ENCODE data around the gene PRDM16. TPM values are rescaled to one million over a fixed set of nuclear protein-coding genes. Genes with fewer than 3 reads are reported as not detected.

The PRDM16 gene
- total RNA-seq, 1 donor from 2014 or later = not detected

DNA sequence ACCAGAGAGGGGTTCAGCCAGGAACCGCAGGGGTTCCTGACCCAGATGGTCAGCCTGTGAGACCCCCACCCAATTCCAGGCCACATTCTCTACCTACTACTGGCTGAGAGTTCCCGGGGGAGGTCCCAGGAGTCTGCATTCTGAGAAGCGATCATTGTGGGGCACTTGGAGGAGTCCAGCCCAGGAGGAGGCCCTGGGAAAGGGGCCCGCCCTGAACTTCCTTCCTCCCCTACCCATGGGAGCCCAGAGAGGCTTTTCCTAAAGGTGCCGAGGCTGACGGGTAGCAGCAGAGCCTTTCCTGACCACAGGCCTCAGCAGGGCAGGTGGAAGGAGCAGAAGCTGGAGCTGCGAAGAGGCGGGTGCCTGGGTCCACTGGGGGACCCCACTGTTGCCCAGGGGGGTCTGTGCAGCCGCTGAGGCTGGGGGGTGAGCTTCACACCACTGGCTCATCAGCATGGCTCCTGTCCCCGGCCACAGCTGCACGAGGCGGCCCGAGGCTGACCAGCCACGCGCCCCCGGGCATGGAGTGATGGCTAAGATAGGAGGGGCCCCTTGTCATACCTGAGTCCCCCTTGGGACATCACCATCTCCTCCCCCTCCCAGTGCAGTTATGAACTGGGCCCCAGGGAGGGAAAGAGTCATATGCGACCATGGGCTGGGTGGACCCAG, 127.7 kb downstream of the PRDM16 start:
- no peak overlapping the region for H3K27ac Mint-ChIP-seq
- intact Hi-C loops (cut with micrococcal nuclease) = no loop called here
- no peaks in the 10 kb centered on the region for H3K36me3 Mint-ChIP-seq (ENCODE audit: low read depth)

DNA sequence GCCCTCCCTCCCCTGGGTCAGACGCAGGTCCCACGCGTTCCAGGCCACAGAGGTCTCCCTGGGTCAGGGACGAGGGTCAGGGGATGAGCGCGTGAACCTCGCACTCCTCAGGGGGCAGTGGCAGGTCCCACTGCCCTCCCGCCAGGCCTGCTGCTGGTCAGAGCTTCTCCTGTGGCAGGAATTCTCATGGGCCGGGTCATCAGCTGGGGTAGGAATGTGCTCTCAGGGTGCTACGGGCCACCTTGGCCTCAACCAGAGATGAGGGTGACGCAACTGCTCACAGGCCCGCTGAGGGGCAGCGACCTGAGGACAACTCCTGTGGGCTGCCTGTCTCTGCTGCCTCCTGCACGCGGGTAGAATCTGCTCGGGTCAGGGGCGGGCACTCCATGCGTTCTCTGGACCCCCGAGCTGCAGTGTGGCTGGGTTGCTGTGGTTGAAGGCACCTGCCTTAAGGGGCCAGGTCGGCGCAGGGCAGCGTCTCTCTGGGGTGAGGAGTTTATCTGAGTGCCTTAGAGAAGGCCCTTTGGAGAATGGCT, 128.8 kb downstream of the PRDM16 start:
- H3K27me3 Mint-ChIP-seq (ENCODE audit: low read depth) = no peaks in the 10 kb centered on the region
- no peaks in the 10 kb centered on the region for H3K4me1 Mint-ChIP-seq (ENCODE audit: low read depth)
- H3K36me3 Mint-ChIP-seq (ENCODE audit: low read depth) = no peaks in the 10 kb centered on the region
- H3K9me3 Mint-ChIP-seq = no peaks in the 10 kb centered on the region
- no peak overlapping the region for H3K27ac Mint-ChIP-seq
- intact Hi-C loops (cut with micrococcal nuclease) = no loop called here
- no peak overlapping the region for H3K4me3 Mint-ChIP-seq (ENCODE audit: low read depth)
- DNase-seq (ENCODE audit: low spot score) = no peak

More for the DNA sequence above, 127.7 kb downstream of the PRDM16 start:
- no peaks in the 10 kb centered on the region for H3K4me1 Mint-ChIP-seq (ENCODE audit: low read depth)
- no peaks in the 10 kb centered on the region for H3K27me3 Mint-ChIP-seq (ENCODE audit: low read depth)
- DNase-seq (ENCODE audit: low spot score) = no peak
- no peaks in the 10 kb centered on the region for H3K9me3 Mint-ChIP-seq
- no peak overlapping the region for H3K4me3 Mint-ChIP-seq (ENCODE audit: low read depth)

GRCh38 chr1:3198371-3199271, 129.6 kb downstream of the PRDM16 start:
- H3K36me3 Mint-ChIP-seq (ENCODE audit: low read depth) = no peaks in the 10 kb centered on the region
- no peaks in the 10 kb centered on the region for H3K27me3 Mint-ChIP-seq (ENCODE audit: low read depth)
- no peak overlapping the region for H3K27ac Mint-ChIP-seq
- intact Hi-C loops (cut with micrococcal nuclease) = no loop called here
- no peak overlapping the region for H3K4me3 Mint-ChIP-seq (ENCODE audit: low read depth)
- no peaks in the 10 kb centered on the region for H3K9me3 Mint-ChIP-seq
- DNase-seq (ENCODE audit: low spot score) = no peak
- no peaks in the 10 kb centered on the region for H3K4me1 Mint-ChIP-seq (ENCODE audit: low read depth)

DNA sequence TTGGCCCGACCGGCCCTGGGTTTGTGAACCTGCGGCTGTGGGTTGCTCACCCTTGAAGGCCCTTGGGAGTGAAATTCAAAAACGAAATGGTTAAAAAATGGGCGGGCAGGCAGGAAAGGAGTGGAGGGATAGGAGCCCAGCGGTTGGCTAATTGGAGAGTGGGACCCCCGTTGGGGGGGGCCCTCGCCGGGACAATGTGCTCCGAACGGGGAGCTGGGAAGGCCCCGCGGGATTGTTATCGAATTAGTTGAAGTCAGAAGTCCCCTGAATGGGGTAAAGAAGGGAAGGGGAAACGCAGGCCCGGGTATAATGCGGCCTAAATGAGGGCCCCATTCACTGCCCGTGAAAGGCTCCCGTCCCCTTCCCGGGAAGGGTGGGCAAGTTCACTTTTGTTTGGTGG, 135.7 kb downstream of the PRDM16 start:
- no peaks in the 10 kb centered on the region for H3K36me3 Mint-ChIP-seq (ENCODE audit: low read depth)
- DNase-seq (ENCODE audit: low spot score) = no peak
- intact Hi-C loops (cut with micrococcal nuclease) = no loop called here
- no peak overlapping the region for H3K27ac Mint-ChIP-seq
- no peaks in the 10 kb centered on the region for H3K4me1 Mint-ChIP-seq (ENCODE audit: low read depth)
- no peaks in the 10 kb centered on the region for H3K9me3 Mint-ChIP-seq
- H3K4me3 Mint-ChIP-seq (ENCODE audit: low read depth) = no peak overlapping the region
- H3K27me3 Mint-ChIP-seq (ENCODE audit: low read depth) = no peaks in the 10 kb centered on the region

DNA sequence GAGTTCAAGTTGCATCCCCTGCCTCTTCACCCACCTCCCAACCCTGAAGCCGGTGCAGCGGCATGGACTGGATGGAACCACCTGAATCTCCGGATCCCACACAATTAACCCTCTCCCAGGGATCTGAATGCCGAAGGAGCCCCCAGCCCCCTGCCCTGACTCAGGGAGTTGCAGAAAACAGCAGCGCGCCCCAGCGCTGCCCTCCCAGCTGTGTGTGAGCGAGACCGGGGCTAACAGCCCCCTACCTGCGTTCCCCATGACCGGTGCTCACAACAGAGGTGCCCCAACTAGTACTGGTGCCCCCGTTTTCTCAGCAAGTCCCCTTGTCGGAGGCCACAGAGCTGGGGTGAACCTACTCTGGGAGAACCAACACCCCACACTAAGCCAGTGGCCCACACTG, 136.8 kb downstream of the PRDM16 start:
- no peak overlapping the region for H3K27ac Mint-ChIP-seq

GRCh38 chr1:3206696-3207095, 137.7 kb downstream of the PRDM16 start:
- H3K9me3 Mint-ChIP-seq = no peaks in the 10 kb centered on the region
- H3K4me3 Mint-ChIP-seq (ENCODE audit: low read depth) = no peak overlapping the region
- H3K27me3 Mint-ChIP-seq (ENCODE audit: low read depth) = no peaks in the 10 kb centered on the region
- H3K36me3 Mint-ChIP-seq (ENCODE audit: low read depth) = no peaks in the 10 kb centered on the region
- H3K4me1 Mint-ChIP-seq (ENCODE audit: low read depth) = no peaks in the 10 kb centered on the region
- H3K27ac Mint-ChIP-seq = no peak overlapping the region
- DNase-seq (ENCODE audit: low spot score) = no peak
- intact Hi-C loops (cut with micrococcal nuclease) = no loop called here

More for the DNA sequence above, 136.8 kb downstream of the PRDM16 start:
- Mint-ChIP-seq H3K4me1 (ENCODE audit: low read depth) (no peaks in the 10 kb centered on the region), H3K4me3 (ENCODE audit: low read depth) (no peak overlapping the region), H3K9me3 (no peaks in the 10 kb centered on the region), H3K36me3 (ENCODE audit: low read depth) (no peaks in the 10 kb centered on the region), H3K27me3 (ENCODE audit: low read depth) (no peaks in the 10 kb centered on the region)
- DNase-seq (ENCODE audit: low spot score) = no peak
- intact Hi-C loops (cut with micrococcal nuclease) = no loop called here

GRCh38 chr1:3207217-3207848, 138.3 kb downstream of the PRDM16 start:
- H3K36me3 Mint-ChIP-seq (ENCODE audit: low read depth) = no peaks in the 10 kb centered on the region
- H3K27ac Mint-ChIP-seq = no peak overlapping the region
- no peak for DNase-seq (ENCODE audit: low spot score)
- no peak overlapping the region for H3K4me3 Mint-ChIP-seq (ENCODE audit: low read depth)
- intact Hi-C loops (cut with micrococcal nuclease) = no loop called here
- H3K27me3 Mint-ChIP-seq (ENCODE audit: low read depth) = no peaks in the 10 kb centered on the region
- H3K9me3 Mint-ChIP-seq = no peaks in the 10 kb centered on the region
- H3K4me1 Mint-ChIP-seq (ENCODE audit: low read depth) = no peaks in the 10 kb centered on the region

DNA sequence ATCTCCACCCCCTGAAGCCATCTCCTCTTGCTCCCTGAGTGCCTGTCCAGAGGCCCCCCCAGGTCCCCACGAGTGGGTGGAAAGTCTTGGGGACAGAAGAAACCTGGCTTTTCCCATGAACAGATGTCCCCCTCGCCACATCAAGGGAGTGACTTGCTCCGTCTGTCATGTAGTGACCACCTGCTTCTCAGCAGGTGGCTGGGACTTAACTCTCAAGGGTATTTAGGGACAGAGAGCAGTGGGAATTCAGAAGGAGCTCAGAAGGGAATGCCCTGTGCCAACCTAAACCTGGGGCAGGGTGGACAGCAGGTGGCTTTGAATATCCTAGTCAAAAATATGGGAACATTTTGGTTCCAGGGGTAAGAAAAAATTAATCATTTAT, 139.8 kb downstream of the PRDM16 start:
- Mint-ChIP-seq H3K36me3 (ENCODE audit: low read depth) (no peaks in the 10 kb centered on the region), H3K9me3 (no peaks in the 10 kb centered on the region), H3K27me3 (ENCODE audit: low read depth) (no peaks in the 10 kb centered on the region), H3K4me1 (ENCODE audit: low read depth) (no peaks in the 10 kb centered on the region), H3K27ac (no peak overlapping the region), H3K4me3 (ENCODE audit: low read depth) (no peak overlapping the region)
- DNase-seq (ENCODE audit: low spot score) = no peak
- intact Hi-C loops (cut with micrococcal nuclease) = no loop called here

DNA sequence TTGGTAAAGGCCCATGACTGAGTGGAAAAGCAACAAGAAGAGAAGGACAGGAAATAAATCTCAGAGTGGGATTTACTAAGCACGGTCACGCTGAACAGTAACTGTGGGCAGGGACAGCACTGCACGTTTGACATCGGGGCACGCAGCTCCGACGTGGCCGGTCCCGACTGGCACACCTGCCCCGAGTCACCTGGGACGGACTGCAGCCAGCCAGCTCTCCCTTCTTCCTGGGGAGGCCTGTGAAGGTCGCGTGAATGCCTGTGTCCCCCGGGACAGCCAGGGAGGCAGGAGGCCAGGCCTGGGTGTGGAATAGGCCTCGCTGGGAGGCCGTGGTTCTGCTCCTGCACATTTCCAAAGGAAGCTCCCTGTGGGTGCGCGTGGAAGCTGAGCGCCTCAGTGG, 140.2 kb downstream of the PRDM16 start:
- Mint-ChIP-seq H3K4me1 (ENCODE audit: low read depth) (no peaks in the 10 kb centered on the region), H3K4me3 (ENCODE audit: low read depth) (no peak overlapping the region), H3K9me3 (no peaks in the 10 kb centered on the region), H3K27ac (no peak overlapping the region), H3K36me3 (ENCODE audit: low read depth) (no peaks in the 10 kb centered on the region), H3K27me3 (ENCODE audit: low read depth) (no peaks in the 10 kb centered on the region)
- intact Hi-C loops (cut with micrococcal nuclease) = no loop called here
- no peak for DNase-seq (ENCODE audit: low spot score)

GRCh38 chr1:3211582-3212375, 142.8 kb downstream of the PRDM16 start:
- no peaks in the 10 kb centered on the region for H3K36me3 Mint-ChIP-seq (ENCODE audit: low read depth)
- H3K4me3 Mint-ChIP-seq (ENCODE audit: low read depth) = no peak overlapping the region
- intact Hi-C loops (cut with micrococcal nuclease) = no loop called here
- H3K27me3 Mint-ChIP-seq (ENCODE audit: low read depth) = no peaks in the 10 kb centered on the region
- no peaks in the 10 kb centered on the region for H3K9me3 Mint-ChIP-seq
- H3K27ac Mint-ChIP-seq = no peak overlapping the region
- H3K4me1 Mint-ChIP-seq (ENCODE audit: low read depth) = no peaks in the 10 kb centered on the region
- no peak for DNase-seq (ENCODE audit: low spot score)

DNA sequence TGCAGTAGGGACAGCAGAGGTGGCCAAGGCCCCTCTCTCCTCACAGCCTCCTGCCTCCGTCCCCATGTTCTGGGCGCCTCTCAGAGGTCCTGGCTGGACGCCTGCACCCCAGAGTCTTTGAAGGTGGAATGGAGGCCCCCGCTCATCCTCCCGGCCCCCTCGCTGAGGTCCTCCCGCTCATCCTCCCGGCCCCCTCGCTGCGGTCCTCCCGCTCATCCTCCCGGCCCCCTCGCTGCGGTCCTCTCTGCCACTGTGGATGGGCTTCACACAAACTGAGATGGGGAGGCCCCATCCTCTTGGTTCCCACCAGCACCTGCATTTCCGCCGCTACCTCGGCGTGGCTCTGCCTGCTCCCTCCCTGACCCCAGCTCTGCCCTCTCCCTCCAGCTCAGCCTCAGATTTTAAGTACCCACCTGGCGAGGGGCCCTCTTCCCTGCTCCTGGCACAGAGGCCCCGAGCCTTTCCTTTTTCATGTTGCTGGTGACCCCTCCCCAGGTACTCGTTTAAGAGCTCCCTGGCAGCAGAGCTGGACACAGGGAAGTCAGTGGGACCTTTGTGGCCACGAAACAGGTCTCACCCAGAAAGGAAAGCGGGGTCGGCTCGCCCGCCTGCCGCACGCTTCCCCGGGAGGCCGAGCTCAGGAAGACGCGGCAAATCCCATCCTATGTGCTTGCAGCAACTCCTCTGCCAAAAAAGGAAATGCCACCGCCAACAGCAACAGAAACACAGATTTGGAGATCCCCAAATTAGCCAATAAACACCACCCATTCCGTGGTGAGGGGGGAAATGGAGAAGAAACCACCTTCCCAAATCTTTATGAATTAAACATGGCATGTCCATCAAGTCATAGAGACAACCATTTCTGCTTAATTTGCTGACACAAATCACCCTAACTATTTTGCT, 143.7 kb downstream of the PRDM16 start:
- no peak for DNase-seq (ENCODE audit: low spot score)
- H3K4me3 Mint-ChIP-seq (ENCODE audit: low read depth) = no peak overlapping the region
- no peak overlapping the region for H3K27ac Mint-ChIP-seq
- no peaks in the 10 kb centered on the region for H3K4me1 Mint-ChIP-seq (ENCODE audit: low read depth)
- H3K27me3 Mint-ChIP-seq (ENCODE audit: low read depth) = no peaks in the 10 kb centered on the region
- H3K9me3 Mint-ChIP-seq = no peaks in the 10 kb centered on the region
- no peaks in the 10 kb centered on the region for H3K36me3 Mint-ChIP-seq (ENCODE audit: low read depth)
- intact Hi-C loops (cut with micrococcal nuclease) = no loop called here

Data from activated T-helper 2 cell treated with anti-CD3 and anti-CD28 coated beads, Interferon-gamma antibody, Interleukin-2, Interleukin-4, amounts not matched to agents 10 μg/mL and 5 μg/mL and 100 μg/mL, durations not matched to agents 14 hours and 24 hours and 36 hours (primary cell).